Retinal pigment epithelial cell (primary cell): ENCODE measurements around the gene CFAP299.

Experiments used
- DNase-seq: peaks from one replicate; pipeline ENCODE4 v3.0.0-alpha.2; 2010; ENCODE audit warnings: low read depth
- H3K4me3 ChIP-seq: 2 replicates; pipeline ENCODE4 v1.5.1; 2011; ENCODE audit warnings: mild to moderate bottlenecking, low read length, control low read depth, moderate library complexity
- CTCF ChIP-seq: conservative IDR thresholded peaks from 2 replicates; pipeline ENCODE4 v1.5.1; 2011; ENCODE audit warnings: low read depth, low read length, control low read depth, inconsistent platforms

The CFAP299 gene

DNA sequence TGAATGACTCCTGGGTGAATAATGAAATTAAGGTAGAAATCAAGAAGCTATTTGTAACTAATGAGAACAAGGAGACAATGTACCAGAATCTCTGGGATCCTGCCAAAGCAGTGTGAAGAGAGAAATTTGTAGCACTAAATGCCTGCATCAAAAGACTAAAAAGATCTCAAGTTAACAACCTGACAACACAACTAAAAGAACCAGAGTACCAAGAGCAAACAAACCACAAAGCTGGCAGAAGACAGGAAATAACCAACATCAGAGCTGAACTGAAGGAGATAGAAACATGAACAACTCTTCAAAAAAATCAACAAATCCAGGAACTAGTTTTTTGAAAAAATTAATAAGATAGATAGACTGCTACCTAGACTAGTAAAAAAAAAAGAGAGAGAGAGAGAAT, 8.4 kb downstream of the CFAP299 start:
- no peak for TF ChIP-seq CTCF
- no peak overlapping the region for H3K4me3 ChIP-seq
- no peak for DNase-seq

- DNase-seq, result no peak
Observed at GRCh38 chr4:80360084-80360483, 24.6 kb downstream of the CFAP299 start.

GRCh38 chr4:80360900-80361299, 25.4 kb downstream of the CFAP299 start:
- TF ChIP-seq CTCF, result no peak
- no peak overlapping the region for H3K4me3 ChIP-seq
- no peak for DNase-seq

More at GRCh38 chr4:80360084-80360483, 24.6 kb downstream of the CFAP299 start:
- no peak for TF ChIP-seq CTCF
- no peak overlapping the region for H3K4me3 ChIP-seq

GRCh38 chr4:80361329-80361900, 25.9 kb downstream of the CFAP299 start:
- H3K4me3 ChIP-seq, result no peak overlapping the region
- peak; percentile 27 for TF ChIP-seq CTCF
- DNase-seq, result no peak

- no peak for DNase-seq
- peak; percentile 82 for TF ChIP-seq CTCF
- H3K4me3 ChIP-seq, result no peak overlapping the region
Observed at GRCh38 chr4:80362578-80363181, 27.1 kb downstream of the CFAP299 start.

GRCh38 chr4:80365928-80366327, 30.4 kb downstream of the CFAP299 start:
- no peak for DNase-seq
- peak; percentile 79 for TF ChIP-seq CTCF
- no peak overlapping the region for H3K4me3 ChIP-seq

DNA sequence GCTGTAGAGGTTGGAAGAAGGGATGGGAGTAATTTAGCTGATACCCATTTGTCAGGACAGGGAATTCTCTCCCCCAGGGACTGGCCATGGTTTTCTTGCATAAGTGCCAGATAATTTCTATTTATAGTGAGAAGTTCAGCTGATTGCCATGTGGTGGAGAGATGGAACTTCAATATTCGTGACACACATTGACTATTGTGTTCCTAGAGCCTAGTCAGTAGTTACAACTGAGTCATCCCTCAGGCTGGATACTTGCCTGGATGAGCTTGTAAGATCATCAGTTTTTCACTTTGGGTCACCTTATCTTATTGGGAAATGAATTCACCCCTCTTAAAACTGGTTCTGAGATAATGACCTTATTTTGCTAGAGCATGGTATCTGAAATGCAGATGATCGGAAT, 32.2 kb downstream of the CFAP299 start:
- DNase-seq, result no peak
- H3K4me3 ChIP-seq, result no peak overlapping the region
- TF ChIP-seq CTCF, result no peak
